ENCODE results near the gene GMPR2. TPM values are rescaled to one million over a fixed set of nuclear protein-coding genes. Genes with fewer than 3 reads are reported as not detected.

Gene GMPR2
- total RNA-seq: 10 to 100 TPM; 38.2 to 91.6 (median 69.5) TPM
- 100 to 1,000 TPM in 1 of 2 donors, 10 to 100 TPM in 1; 99.9 to 107 TPM for polyA plus RNA-seq
- 32.3 reads per million, percentile 61 among the genes with 10 or more reads in this experiment for total RNA-seq

DNA sequence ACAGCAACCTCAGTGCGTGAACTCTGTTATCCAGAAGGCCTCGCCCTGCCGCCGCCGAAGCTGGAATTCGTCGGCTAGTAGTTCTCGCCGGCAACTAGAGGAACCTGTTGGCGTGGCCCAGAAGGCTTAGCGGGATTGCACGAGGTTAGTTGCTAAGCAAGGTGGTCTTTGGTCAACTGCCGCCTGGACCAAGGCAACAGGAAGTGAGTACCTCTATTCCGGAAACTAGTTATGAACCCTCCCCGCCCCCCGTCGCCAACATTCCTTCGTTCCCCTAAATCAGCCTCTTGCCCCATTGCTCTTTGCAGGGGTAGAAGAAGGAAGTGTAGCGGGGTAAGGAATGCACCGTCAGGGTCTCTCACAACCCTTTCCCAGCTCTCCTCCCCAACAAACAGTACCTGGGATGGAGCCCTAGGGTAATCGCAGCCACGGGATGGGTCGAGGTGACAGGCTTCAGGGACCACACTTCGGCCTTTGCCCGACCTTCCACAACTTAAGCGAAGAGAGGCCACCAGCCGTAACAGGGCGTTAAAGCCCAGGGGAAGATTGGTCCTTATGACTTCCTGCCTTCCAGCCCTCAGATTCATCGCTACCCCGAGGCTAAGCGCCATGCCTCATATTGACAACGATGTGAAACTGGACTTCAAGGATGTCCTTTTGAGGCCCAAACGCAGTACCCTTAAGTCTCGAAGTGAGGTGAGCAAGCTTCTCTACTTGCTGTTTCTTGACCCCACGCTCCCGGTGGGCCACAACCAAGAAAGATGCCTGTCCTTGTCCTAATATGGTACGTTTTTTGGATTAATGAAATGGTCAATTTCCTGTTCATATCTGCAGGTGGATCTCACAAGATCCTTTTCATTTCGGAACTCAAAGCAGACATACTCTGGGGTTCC, at the start of gene GMPR2:
Gene GMPR2, plus strand, starts transcription at position 285 of the 893 bp plus-strand sequence. Its CDS starts 325 bp downstream, at position 610.
- peaks cover 7 to 30% (median 25%) of the 10 kb centered on the region in 5 donors for H3K36me3 Mint-ChIP-seq

DNA sequence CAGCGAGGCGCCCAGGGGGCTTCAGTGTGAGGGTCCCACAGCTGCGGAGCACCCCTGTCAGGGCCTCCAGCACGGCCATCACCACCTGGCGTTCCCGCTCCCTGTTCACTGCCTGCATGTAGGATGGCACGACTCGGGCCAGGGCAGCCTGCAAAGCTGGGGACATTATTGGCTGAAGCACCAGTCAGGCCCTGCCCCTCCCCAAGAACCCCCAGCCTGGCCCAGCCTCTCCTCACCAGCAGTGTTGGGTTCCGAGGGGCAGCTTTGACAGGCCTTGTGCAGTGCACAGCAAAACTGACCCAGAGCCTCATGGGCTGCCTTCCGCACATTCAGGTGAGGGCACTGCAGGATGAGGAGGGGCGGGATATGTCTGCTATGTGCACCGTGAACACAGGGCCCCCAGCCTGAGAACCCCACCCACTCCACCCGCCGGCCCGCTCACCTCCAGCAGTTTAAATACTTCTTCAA, 49.7 kb upstream of the GMPR2 start:
- Histone ChIP-seq H3K4me1 (ENCODE audit: control insufficient read depth in 2 of 2, insufficient read depth in 2 of 2, low read length in 2 of 2) (peaks cover 9 to 13% of the 10 kb centered on the region in 2 donors), H3K36me3 (ENCODE audit: control insufficient read depth in 2 of 3, insufficient read depth in 3 of 3, low read length in 3 of 3) (peaks cover 0 to 86% (median 16%) of the 10 kb centered on the region in 3 experiments), H3K27me3 (ENCODE audit: control insufficient read depth in 2 of 2, insufficient read depth in 2 of 2, low read length in 2 of 2) (no peaks in the 10 kb centered on the region), H3K27ac (ENCODE audit: low read depth, low read length) (no peak overlapping the region), H3K9me3 (ENCODE audit: control insufficient read depth in 2 of 3, low read length in 3 of 3) (no peaks in the 10 kb centered on the region), H3K4me3 (ENCODE audit: low read length) (no peak overlapping the region)
- Mint-ChIP-seq H3K4me3 (no peak overlapping the region), H3K9me3 (peaks cover 0 to 4% (median 0%) of the 10 kb centered on the region in 11 donors), H3K36me3 (peaks cover 0 to 23% (median 4%) of the 10 kb centered on the region in 5 donors), H3K27me3 (no peaks in the 10 kb centered on the region), H3K27ac (peak overlapping the region in 3 of 9 donors; percentile 67 to 82 (median 69)), H3K4me1 (peaks cover 5 to 21% (median 13%) of the 10 kb centered on the region in 7 donors)
- intact Hi-C loops (cut with micrococcal nuclease): no loop called here
- DNase-seq: no peak
- ATAC-seq: no peak
- ChIA-PET POLR2A (interaction anchor here (1.0 kb wide), 1 partner anchor 10 kb away, joined by 3 read pairs; no protein-coding TSS in a partner anchor), CTCF (interaction anchor here (0.6 kb wide), 1 partner anchor 43 kb away, joined by 3 read pairs; no protein-coding TSS in a partner anchor)

More for the DNA sequence above, at the start of gene GMPR2:
- ChIA-PET POLR2A (interaction anchor here (0.9 to 3.2 kb wide), 14 partner anchors 9 to 198 kb away, joined by 3 to 49 read pairs (median 4); partner anchors contain the start of genes CHMP4A, DHRS1, IRF9 and MDP1), CTCF (interaction anchor here (1.1 to 1.8 kb wide), 3 partner anchors 9 to 18 kb away, joined by 3 to 6 read pairs (median 3); partner anchors contain the start of genes MDP1 and TINF2)
- Histone ChIP-seq H3K4me1 (ENCODE audit: control insufficient read depth in 2 of 2, insufficient read depth in 2 of 2, low read length in 2 of 2) (peaks cover 10 to 27% of the 10 kb centered on the region in 2 donors), H3K27ac (ENCODE audit: low read depth, low read length) (peak within 1 kb of the TSS; percentile 89), H3K36me3 (ENCODE audit: control insufficient read depth in 2 of 3, insufficient read depth in 3 of 3, low read length in 3 of 3) (peaks cover 0 to 35% (median 10%) of the 10 kb centered on the region in 3 experiments), H3K9me3 (ENCODE audit: control insufficient read depth in 2 of 3, low read length in 3 of 3) (no peaks in the 10 kb centered on the region), H3K4me3 (ENCODE audit: low read length) (peak within 1 kb of the TSS; percentile 99), H3K27me3 (ENCODE audit: control insufficient read depth in 2 of 2, insufficient read depth in 2 of 2, low read length in 2 of 2) (no peaks in the 10 kb centered on the region)
- intact Hi-C loops (cut with micrococcal nuclease): loop anchor here (1.0 to 2.0 kb wide), 14 partner anchors 9 to 218 kb away; partner anchors contain the start of genes IPO4 (in 2 of the 2), IRF9 (in 2 of the 2), MDP1 (in 2 of the 2) and RABGGTA (in 2 of the 2)
- ATAC-seq: peak; percentile 30
- H3K4me1 Mint-ChIP-seq: peaks cover 37 to 81% (median 65%) of the 10 kb centered on the region in 7 donors
- H3K27me3 Mint-ChIP-seq: no peaks in the 10 kb centered on the region
- H3K4me3 Mint-ChIP-seq: peak within 1 kb of the TSS; percentile 86 to 100 (median 96)
- DNase-seq: peak in 1 of 9 donors; percentile 33
- no peaks in the 10 kb centered on the region for H3K9me3 Mint-ChIP-seq
- H3K27ac Mint-ChIP-seq: peak within 1 kb of the TSS; percentile 89 to 98 (median 93)

DNA sequence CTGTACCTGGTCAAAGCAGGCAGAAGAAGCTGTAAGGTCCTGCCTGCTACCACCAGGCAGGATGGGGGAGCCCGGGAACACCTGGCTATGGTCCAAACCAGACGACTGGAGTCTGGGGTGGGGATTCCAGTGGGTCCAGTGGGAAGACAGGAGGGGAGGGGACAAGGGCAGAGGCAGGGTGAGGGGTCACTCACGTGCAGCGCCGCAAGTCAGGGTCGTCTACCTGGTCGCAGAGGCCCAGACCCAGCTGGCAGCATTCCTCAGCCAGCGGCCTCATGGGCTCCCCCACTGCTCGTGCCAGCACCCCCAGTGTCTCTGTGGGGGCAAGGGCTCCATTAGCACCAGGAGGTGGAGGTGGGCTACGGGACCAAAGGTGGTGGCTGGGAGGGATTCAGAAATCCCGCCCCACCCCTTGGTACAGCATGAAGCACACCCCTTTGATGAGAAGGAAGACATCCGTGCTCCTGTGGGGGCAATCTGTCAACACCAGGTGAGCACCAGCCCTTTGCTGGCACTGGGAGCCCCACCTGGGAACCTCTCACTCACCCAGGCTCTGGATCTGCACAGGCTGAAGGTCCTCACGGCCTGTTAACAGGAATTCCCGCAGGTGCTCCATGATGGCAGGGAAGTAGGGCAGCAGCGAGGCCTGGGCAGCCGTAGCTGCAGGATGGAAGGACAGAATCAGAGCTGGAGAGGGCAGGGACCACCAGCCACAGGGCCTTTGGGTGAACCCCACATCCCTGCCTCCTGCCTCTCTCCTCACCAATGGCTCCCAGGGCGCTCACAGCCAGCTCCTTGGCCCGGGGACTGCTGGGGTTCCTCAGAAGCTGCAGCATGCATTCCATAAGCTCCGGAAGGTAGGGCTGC, 48.4 kb upstream of the GMPR2 start:
- Histone ChIP-seq H3K9me3 (ENCODE audit: control insufficient read depth in 2 of 3, low read length in 3 of 3) (no peaks in the 10 kb centered on the region), H3K27ac (ENCODE audit: low read depth, low read length) (no peak overlapping the region), H3K27me3 (ENCODE audit: control insufficient read depth in 2 of 2, insufficient read depth in 2 of 2, low read length in 2 of 2) (no peaks in the 10 kb centered on the region), H3K36me3 (ENCODE audit: control insufficient read depth in 2 of 3, insufficient read depth in 3 of 3, low read length in 3 of 3) (peaks cover 0 to 73% (median 10%) of the 10 kb centered on the region in 3 experiments), H3K4me1 (ENCODE audit: control insufficient read depth in 2 of 2, insufficient read depth in 2 of 2, low read length in 2 of 2) (peaks cover 15% of the 10 kb centered on the region in 2 donors), H3K4me3 (ENCODE audit: low read length) (no peak overlapping the region)
- Mint-ChIP-seq H3K4me1 (peaks cover 10 to 29% (median 22%) of the 10 kb centered on the region in 7 donors), H3K4me3 (no peak overlapping the region), H3K27me3 (no peaks in the 10 kb centered on the region), H3K27ac (peak overlapping the region in 2 of 9 donors; percentile 32 to 69), H3K36me3 (peaks cover 0 to 18% (median 4%) of the 10 kb centered on the region in 5 donors), H3K9me3 (peaks cover 0 to 4% (median 0%) of the 10 kb centered on the region in 11 donors)
- ChIA-PET POLR2A (interaction anchor here (0.7 to 2.2 kb wide), 8 partner anchors 9 to 70 kb away, joined by 3 to 9 read pairs (median 3); partner anchors contain the start of genes DCAF11, IRF9 and TINF2), CTCF (interaction anchor here (1.3 to 1.4 kb wide), 2 partner anchors 19 to 75 kb away, joined by 3 to 4 read pairs; no protein-coding TSS in a partner anchor)
- intact Hi-C loops (cut with micrococcal nuclease): no loop called here
- DNase-seq (peak in 1 of 9 donors; percentile 26), ATAC-seq (no peak)

DNA sequence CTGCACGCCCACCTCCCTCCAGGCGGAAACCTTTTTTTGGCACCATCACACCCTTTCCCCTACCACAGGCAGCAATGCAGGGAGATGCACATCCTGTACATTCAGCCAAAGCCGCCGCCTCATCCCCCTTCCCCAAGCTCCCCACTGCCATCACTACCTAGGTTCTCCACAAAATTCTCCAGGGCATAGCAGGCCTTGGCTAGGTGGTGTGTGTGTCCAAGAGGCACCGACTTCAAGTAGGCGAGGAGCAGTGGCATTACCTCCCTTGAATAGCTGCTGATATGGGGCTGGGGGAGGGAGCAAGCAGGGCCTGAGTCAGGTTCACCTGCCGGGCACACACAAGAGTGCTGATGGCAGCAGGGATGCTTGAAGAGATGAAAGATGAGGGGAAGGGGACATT, 47.7 kb upstream of the GMPR2 start:
- Histone ChIP-seq H3K27ac (ENCODE audit: low read depth, low read length) (no peak overlapping the region), H3K4me3 (ENCODE audit: low read length) (no peak overlapping the region), H3K27me3 (ENCODE audit: control insufficient read depth in 2 of 2, insufficient read depth in 2 of 2, low read length in 2 of 2) (no peaks in the 10 kb centered on the region), H3K9me3 (ENCODE audit: control insufficient read depth in 2 of 3, low read length in 3 of 3) (no peaks in the 10 kb centered on the region), H3K36me3 (ENCODE audit: control insufficient read depth in 2 of 3, insufficient read depth in 3 of 3, low read length in 3 of 3) (peaks cover 0 to 66% (median 10%) of the 10 kb centered on the region in 3 experiments), H3K4me1 (ENCODE audit: control insufficient read depth in 2 of 2, insufficient read depth in 2 of 2, low read length in 2 of 2) (peaks cover 15 to 16% of the 10 kb centered on the region in 2 donors)
- no peak for ATAC-seq
- intact Hi-C loops (cut with micrococcal nuclease): no loop called here
- Mint-ChIP-seq H3K4me3 (peak overlapping the region in 1 of 10 donors; percentile 38), H3K36me3 (peaks cover 0 to 17% (median 4%) of the 10 kb centered on the region in 5 donors), H3K9me3 (peaks cover 0 to 4% (median 0%) of the 10 kb centered on the region in 11 donors), H3K4me1 (peaks cover 12 to 33% (median 27%) of the 10 kb centered on the region in 7 donors), H3K27ac (peak overlapping the region in 1 of 9 donors; percentile 65), H3K27me3 (no peaks in the 10 kb centered on the region)
- DNase-seq: no peak
- CTCF ChIA-PET: interaction anchor here (1.3 to 1.4 kb wide), 2 partner anchors 20 to 76 kb away, joined by 3 to 4 read pairs; no protein-coding TSS in a partner anchor
- POLR2A ChIA-PET: interaction anchor here (0.7 to 2.2 kb wide), 8 partner anchors 9 to 58 kb away, joined by 3 to 9 read pairs (median 3); partner anchors contain the start of genes CHMP4A, IRF9 and TINF2

GRCh38 chr14:24185741-24186140, 47.0 kb upstream of the GMPR2 start:
- peaks cover 0 to 59% (median 10%) of the 10 kb centered on the region in 3 experiments for H3K36me3 ChIP-seq (ENCODE audit: control insufficient read depth in 2 of 3, insufficient read depth in 3 of 3, low read length in 3 of 3)

More at GRCh38 chr14:24185741-24186140, 47.0 kb upstream of the GMPR2 start:
- H3K4me1 Mint-ChIP-seq: peaks cover 12 to 36% (median 29%) of the 10 kb centered on the region in 7 donors
- no peaks in the 10 kb centered on the region for H3K27me3 Mint-ChIP-seq
- POLR2A ChIA-PET: interaction anchor here (0.6 to 2.2 kb wide), 10 partner anchors 9 to 114 kb away, joined by 3 to 9 read pairs (median 4); partner anchors contain the start of genes CHMP4A, DHRS1, IRF9 and NOP9
- H3K27me3 ChIP-seq (ENCODE audit: control insufficient read depth in 2 of 2, insufficient read depth in 2 of 2, low read length in 2 of 2): no peaks in the 10 kb centered on the region
- H3K9me3 Mint-ChIP-seq: peaks cover 0 to 4% (median 0%) of the 10 kb centered on the region in 11 donors
- DNase-seq (no peak), ATAC-seq (no peak)
- no peak overlapping the region for H3K27ac ChIP-seq (ENCODE audit: low read depth, low read length)
- H3K27ac Mint-ChIP-seq: peak overlapping the region in 2 of 9 donors; percentile 67 to 71
- H3K4me3 Mint-ChIP-seq: peak overlapping the region in 1 of 10 donors; percentile 21
- H3K4me1 ChIP-seq (ENCODE audit: control insufficient read depth in 2 of 2, insufficient read depth in 2 of 2, low read length in 2 of 2): peaks cover 15 to 16% of the 10 kb centered on the region in 2 donors
- H3K4me3 ChIP-seq (ENCODE audit: low read length): no peak overlapping the region
- peaks cover 0 to 15% (median 4%) of the 10 kb centered on the region in 5 donors for H3K36me3 Mint-ChIP-seq
- CTCF ChIA-PET: interaction anchor here (1.1 to 1.4 kb wide), 3 partner anchors 21 to 77 kb away, joined by 3 to 4 read pairs (median 3); partner anchors contain the start of gene IRF9
- H3K9me3 ChIP-seq (ENCODE audit: control insufficient read depth in 2 of 3, low read length in 3 of 3): no peaks in the 10 kb centered on the region
- intact Hi-C loops (cut with micrococcal nuclease): no loop called here
